Erythroblast (primary cell): Measurements from ENCODE around the gene TULP4.

ENCODE experiments used
- DNase-seq, 2 experiments: peaks; one replicate each; lab custom pipeline; 2025; lab: John Stamatoyannopoulos, UW
- GATA1 ChIP-seq: IDR thresholded peaks from 2 replicates; pipeline ENCODE4 v1.6.1; 2011; ENCODE audit warnings: low read depth, mild to moderate bottlenecking, control low read depth, low read length, moderate library complexity
- POLR2A ChIP-seq: IDR thresholded peaks from 2 replicates; pipeline ENCODE4 v1.6.1; 2011; ENCODE audit warnings: mild to moderate bottlenecking, low read length

Gene TULP4

DNA sequence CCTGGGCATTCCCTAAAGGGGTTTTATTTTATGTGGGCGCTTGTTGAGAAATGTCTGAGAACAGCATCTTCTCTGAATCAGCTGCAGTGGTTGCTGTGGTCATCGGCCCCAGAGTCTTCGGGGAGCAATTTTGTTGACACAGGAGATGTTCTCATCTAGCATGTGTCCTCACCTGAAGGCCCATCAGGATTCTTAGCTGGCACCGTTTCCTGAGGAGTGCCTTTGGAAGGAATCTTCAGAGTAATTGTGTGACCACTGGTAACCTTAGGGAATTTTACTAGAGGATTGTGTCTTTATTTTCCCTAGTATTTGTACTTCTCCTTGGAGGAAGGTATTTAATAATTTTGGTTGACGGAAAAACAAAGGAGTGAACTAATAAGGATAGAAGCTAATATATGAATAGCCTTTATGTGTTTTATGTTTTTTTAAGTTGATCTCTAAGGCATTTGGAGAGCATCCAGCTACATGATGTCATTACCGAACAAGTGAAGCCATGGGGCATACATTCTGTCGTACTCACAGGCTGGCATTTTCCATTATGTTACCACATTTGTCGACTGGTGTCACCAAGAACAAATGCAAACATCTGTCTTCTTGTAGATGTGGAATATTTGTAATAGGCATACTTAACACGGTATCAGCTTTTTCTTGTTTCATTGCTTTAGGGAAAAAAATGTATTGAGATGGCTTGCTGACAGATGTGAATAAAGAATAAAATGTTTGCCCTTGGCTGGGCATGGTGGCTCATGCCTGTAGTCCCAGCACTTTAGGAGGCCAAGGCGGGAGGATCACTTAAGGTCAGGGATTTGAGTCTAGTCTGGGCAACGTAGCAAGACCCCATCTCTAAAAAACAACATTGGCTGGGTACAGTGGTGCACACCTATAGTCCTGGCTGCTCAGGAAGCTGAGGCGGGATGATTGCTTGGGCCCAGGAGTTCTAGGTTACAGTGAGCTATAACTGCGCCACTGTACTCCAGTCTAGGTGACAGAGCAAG lies 41.9 kb downstream of the TULP4 start:
- DNase-seq: no peak
- TF ChIP-seq GATA1 (no peak), POLR2A (no peak)

DNA sequence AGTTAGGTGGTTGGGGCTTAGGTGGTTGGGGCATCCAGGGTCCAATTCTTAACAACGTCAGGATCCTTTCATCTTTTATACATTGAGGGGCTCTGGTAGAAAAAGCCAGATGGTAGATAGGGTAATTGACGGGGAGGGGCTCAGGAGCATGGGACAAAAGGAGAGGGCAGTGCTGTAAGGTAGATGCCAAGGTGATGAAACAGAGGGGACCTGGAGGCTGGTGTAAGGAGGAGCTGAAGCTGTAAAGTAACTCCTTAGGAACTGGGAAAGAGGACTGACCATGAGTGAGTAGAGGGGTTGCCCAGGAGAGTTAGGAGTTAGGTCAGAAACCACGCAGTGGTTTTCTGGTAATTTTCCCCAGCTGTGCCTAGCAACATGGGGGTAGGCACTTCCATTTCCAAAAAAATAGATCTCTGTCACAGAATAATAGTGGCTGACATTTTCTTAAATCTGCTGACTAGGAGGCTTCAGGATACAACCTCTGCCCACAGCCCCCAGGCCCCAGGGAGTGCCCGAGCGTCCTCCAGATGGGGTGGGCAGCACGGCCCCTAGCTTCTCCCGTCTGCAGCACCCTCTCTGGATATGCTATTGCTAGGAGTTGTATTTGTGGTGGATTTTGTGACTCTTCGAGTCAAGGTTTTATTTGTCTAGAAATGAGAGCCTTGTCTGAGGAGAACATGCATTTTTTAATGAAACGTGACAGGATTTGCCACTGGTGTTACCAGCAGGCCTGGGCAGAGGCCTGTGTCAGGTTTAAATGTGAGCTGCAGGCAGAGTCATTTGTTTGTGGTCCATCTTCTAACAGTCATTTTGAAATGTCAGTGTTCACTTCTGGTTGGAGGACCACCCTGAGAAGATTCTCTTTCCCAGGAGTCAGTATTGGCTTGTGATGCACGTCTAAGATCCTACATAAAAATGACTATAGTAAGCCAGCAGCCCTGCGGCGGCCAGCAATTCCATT lies 44.6 kb downstream of the TULP4 start:
- TF ChIP-seq POLR2A (no peak), GATA1 (no peak)
- no peak for DNase-seq

DNA sequence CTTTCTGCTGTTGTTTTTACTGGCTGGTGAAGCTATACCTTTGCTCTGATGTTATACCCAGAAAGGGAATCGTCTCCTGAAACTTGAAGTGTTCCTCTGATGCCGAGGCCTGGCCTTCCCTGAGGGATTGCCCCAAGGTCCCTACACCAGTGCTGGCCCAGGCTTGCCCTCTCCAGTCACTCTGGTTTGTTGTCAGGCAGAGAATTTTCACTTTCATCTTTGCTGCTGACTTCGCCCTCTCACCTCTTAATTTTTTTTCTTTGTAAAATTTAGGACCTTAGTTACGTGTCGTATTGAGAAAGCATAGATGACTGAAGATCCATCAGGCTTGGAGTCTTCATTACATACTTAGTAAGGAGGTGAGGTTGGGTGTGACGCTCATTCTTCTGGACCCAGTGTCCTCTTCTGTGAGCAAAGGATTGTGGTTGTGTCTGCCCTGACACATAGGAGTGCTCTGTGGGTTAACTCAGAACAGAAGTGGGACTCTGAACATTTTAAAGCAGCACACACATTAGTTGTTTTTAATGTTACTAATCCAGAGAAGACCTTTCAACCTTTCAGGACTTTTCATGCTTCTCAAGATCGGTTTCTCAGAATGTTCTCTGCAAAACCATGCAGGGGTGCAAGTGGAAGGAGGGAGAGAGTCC lies 45.4 kb downstream of the TULP4 start:
- DNase-seq: no peak
- TF ChIP-seq POLR2A (no peak), GATA1 (no peak)

DNA sequence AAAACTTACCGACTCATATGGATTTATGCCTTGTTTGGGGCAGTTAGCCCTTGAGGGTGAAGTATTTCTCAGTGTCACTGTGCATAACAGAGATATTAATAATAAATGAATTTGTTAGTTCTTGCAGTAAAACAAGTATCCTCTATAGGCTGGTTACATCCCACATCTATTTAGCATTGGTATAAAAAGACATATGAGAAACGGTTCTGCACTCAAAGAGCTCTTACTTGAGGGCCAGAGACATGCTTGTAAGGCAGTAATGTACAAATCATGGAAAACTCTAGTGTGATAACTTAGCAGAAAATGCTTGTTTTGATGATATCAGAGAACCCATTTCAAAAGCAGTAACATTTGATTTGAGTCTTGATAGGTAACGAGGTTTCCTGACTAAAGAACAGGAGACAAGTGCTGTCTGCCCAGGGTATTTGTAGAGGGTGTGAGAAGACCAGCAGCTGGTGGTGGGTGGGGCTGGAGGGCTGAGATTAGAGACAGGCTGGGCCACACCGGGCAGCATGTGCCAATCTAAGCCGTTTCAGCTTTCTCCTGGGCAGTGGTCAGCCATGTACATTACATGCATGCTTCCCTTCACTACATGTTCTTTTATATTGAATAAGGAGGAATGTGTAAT lies 46.3 kb downstream of the TULP4 start:
- no peak for TF ChIP-seq POLR2A
- no peak for TF ChIP-seq GATA1
- no peak for DNase-seq

DNA sequence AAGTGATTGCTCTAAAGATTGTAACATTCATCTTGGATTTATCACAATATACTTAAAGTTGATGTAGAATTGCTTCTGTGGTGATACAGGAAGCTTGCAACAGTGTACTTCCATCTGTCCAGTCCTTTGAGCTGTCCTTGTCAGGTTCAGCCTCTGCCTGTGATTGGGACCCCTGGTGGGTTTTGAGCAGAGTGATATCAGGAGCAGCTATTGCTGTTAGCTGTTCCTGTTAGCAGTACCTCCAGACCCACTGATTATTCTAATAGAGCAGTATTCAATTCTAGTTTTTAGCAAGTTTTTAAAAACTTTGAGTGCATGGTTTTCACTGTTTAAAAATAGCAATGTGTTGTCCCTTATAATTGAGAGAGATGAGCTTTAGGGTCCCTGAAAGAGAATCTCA lies 48.8 kb downstream of the TULP4 start:
- DNase-seq: no peak

DNA sequence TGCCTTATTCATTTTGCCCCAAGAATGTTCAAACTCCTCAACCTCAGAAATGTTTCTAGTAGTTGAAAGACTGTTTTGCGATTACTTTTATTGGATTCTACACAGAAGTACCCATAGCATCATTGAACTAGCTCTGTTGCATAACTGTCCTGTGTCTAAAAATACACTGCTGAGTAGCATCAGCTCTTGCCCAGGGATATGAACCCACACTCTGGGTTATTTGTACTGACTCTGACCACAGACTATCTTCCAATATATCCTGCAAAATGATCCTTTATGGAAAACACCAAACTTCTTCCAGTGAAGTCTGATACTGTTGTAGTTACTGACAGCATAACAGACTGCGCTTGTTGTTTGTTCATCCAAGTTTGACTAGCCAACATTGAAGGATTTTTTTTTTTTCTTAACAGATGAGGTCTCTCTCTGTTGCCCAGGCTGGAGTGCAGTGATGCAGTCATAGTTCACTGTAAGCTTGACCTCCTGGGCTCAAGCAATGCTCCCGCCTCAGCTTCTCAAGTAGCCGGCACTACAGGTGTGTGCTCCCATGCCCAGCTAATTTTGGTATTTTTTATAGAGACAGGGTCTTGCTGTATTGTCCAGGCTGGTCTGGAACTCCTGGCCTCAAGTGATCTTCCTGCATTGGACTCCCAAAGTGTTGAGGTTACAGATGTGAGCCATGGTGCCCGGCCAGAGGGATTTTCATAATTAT lies 49.9 kb downstream of the TULP4 start:
- no peak for TF ChIP-seq GATA1
- no peak for TF ChIP-seq POLR2A
- DNase-seq: no peak

More for the DNA sequence above, 48.8 kb downstream of the TULP4 start:
- TF ChIP-seq GATA1: no peak
- TF ChIP-seq POLR2A: no peak

DNA sequence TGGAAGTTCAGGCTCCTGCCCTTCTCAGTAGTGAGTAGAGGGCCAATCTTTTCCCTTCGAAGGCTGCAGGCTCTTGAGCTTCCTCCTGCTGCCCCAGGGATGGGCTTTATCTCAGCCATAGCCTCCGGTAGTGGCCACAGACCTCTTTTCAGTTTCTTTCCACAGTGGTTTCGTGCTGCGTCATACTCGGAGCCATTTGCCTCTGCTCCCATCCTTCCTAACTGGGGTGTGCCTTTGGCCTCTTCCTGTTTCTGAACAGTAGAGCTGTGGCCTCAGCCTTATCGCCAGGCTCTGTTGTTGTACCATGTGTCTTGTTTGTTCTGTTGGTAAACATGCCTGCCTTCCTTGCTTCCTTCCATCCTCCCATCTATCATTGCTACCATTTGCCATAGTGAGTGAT lies 54.1 kb downstream of the TULP4 start:
- DNase-seq: no peak
- TF ChIP-seq GATA1 (no peak), POLR2A (no peak)

DNA sequence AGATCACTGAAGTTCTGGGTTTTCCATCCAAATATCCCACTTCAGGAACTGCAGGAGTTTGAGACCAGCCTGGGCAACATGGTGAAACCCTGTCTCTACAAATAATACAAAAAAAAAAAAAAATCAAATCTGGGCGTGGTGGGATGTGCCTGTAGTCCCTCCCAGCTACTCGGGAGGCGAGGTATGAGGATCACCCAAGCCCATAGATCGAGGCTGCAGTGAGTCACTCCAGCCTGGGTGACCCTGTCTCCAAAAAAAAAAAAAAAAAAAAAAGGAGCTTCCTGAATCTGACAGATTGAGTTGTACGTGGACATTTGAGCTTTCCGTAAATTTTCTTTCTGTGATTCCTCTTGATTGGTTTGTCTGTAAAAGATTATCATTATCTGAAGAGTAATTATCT lies 55.6 kb downstream of the TULP4 start:
- no peak for DNase-seq
- no peak for TF ChIP-seq POLR2A
- TF ChIP-seq GATA1: no peak

DNA sequence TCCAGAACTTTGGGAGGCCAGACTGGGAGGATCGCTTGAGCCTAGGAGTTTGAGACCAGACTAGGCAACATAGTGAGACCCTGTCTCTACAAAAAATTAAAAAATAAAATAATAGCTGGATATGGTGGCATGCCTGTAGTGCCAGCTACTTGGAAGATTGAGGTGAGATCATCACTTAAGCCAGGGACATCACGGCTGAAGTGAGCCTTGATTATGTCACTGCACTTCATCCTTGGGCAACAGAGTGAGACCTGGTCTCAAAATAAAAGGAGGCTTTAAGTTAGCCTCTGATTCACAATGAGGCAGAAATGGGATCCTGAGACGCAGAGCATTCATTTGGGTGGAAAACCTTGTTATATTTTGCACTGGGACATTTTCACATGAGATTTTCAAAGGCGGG lies 57.0 kb downstream of the TULP4 start:
- no peak for DNase-seq
- no peak for TF ChIP-seq POLR2A
- no peak for TF ChIP-seq GATA1

DNA sequence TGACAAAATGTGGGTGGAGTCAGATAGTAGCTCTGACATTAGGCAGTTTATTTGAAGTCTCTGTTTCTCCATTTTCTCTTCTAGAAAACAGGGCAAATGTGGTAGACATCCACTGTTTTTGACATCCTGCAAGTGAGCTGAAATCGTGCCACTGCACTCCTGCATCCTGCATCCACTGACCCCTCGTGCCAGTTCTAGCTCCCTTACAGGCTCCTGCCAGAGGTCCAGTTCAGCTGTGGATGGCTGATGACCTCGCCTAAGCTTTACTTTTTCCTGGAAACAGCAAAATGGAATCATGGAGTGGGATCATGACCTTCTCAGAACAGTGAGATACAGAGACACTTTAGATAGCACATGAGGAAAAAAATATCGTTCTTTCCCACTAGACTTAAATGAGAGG lies 58.5 kb downstream of the TULP4 start:
- no peak for TF ChIP-seq POLR2A
- no peak for TF ChIP-seq GATA1
- no peak for DNase-seq

DNA sequence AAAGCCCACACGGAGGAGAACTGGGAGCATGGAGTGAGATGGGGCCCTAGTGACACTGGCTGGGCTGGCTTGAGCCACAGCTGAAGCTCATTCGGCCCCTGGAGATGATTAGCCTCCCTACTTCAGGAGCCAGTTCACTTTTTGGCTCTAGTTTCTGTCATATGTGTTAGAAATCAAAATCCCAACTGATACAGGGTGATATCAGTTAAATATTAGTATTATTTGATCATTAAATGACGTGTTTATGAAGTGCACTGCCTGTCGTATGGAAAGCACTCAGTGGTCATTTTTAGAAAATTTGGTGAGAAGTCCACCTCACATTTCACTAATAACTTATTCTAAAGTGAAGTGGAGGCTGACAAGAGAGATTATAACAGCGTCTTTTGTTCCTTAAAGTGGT lies 59.0 kb downstream of the TULP4 start:
- no peak for DNase-seq
- TF ChIP-seq POLR2A: no peak
- TF ChIP-seq GATA1: no peak

DNA sequence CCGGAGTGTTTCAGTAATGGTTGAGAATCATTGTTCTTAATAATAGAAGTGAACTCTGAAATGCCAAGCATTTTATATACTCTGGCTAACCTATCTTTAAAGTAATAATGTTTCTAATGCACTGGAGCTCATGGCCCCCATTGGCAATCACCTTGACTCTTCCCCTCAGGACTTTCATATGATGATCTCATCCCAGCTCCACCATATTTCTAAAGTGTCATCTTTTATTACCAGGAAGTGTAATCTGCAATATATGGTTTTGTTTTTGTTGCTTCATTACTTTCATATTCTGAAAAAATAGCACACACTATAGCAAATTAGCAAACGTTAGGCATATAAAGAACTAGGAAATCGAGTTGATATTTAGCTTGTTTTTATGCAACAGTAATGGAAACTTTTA lies 60.3 kb downstream of the TULP4 start:
- no peak for TF ChIP-seq POLR2A
- TF ChIP-seq GATA1: no peak
- no peak for DNase-seq

DNA sequence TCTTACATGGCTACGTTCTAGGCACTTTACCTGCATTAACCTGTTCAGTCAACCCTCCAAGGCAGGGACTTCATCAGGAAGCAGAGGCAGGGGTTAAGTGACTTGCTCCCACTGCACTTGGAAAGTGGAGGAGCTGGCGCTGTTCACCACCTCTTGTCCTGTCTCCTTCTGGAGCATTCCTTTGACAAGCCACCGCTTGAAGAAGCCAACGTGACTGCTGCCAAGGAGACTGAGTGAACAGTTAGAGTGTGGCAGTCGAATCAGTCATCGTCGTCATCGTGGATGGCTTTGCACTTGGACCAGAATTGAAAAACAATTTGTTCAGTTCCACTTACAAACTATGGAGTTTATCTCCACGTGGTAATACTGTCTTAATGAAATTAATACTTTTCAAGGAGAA lies 60.9 kb downstream of the TULP4 start:
- no peak for DNase-seq

More for the DNA sequence above, 60.9 kb downstream of the TULP4 start:
- TF ChIP-seq POLR2A: no peak
- no peak for TF ChIP-seq GATA1
